Stomach (tissue), 9 donors: ENCODE data around the gene GDNF. TPM values are rescaled to one million over a fixed set of nuclear protein-coding genes. Genes with fewer than 3 reads are reported as not detected.
"Not testable (repeated sequence)": the region's sequence is repeated elsewhere in the genome, so short reads cannot be mapped to it uniquely, and the experiment has no call there.

Experiments used
- DNase-seq, 2 donors: peaks; one replicate each; pipeline versions ENCODE4 v3.0.0 to v3.0.0-alpha.2; 2013 to 2019
- H3K27ac ChIP-seq, 5 donors: fragments of 200-600 bp in 4 of 5; sonication (generic) in 4 of 5; one replicate each; pipeline ENCODE4 v1.5.1; 2013 to 2019; ENCODE audit warnings: mild to moderate bottlenecking in 1 of 5, moderate library complexity in 1 of 5
- H3K27me3 ChIP-seq, 3 donors: fragments of 200-600 bp; sonication (generic); one replicate each; pipeline ENCODE4 v1.5.1; 2017 to 2019; ENCODE audit warnings: mixed run types in 1 of 3
- H3K36me3 ChIP-seq, 4 donors: fragments of 200-600 bp; sonication (generic); 1 replicate in 3 of 4; 2 replicates in 1 of 4; pipeline ENCODE4 v1.5.1; 2016 to 2019
- H3K4me1 ChIP-seq, 4 donors: fragments of 200-600 bp; sonication (generic); one replicate each; pipeline ENCODE4 v1.5.1; 2016 to 2019
- H3K4me3 ChIP-seq, 4 donors: fragments of 200-600 bp; sonication (generic) in 3 of 4; one replicate each; pipeline ENCODE4 v1.5.1; 2016 to 2019; ENCODE audit warnings: mild to moderate bottlenecking in 1 of 4
- H3K9me3 ChIP-seq, 4 donors: fragments of 200-600 bp; sonication (generic); one replicate each; pipeline ENCODE4 v1.5.1; 2016 to 2019
- CTCF ChIP-seq, 7 experiments: fragments of 450-650 bp in 4 of 7; fragments of 200-600 bp in 3 of 7; sonication (generic) in 3 of 7; IDR thresholded peaks; one replicate each; pipeline ENCODE4 v1.5.1; 2016 to 2019; ENCODE audit warnings: antibody characterized with exemption in 7 of 7, control low read depth in 2 of 7, mild to moderate bottlenecking in 1 of 7
- EP300 ChIP-seq: sonication (generic); formaldehyde crosslinking; IDR thresholded peaks from one replicate; pipeline ENCODE4 v1.6.1; 2017; ENCODE audit warnings: antibody characterized with exemption
- POLR2A ChIP-seq, 4 donors: fragments of 450-650 bp; IDR thresholded peaks; one replicate each; pipeline ENCODE4 v1.6.1; 2016; ENCODE audit warnings: antibody characterized with exemption in 4 of 4, control low read depth in 2 of 4, mild to moderate bottlenecking in 1 of 4, moderate library complexity in 1 of 4
- POLR2AphosphoS5 ChIP-seq, 3 donors: sonication (generic); formaldehyde crosslinking; IDR thresholded peaks; one replicate each; pipeline ENCODE4 v1.6.1; 2016; ENCODE audit warnings: antibody characterized with exemption in 3 of 3
- WGBS, 5 donors: extraction: QIAGEN DNeasy Blood & Tissue Kit in 3 of 5; methylation state at CpG; one replicate each; pipeline versions ENCODE4 v1.1.5 to v1.1.7; 2013 to 2018; 5-methylcytosine and 5-hydroxymethylcytosine counted together
- intact Hi-C: fragments of 100-400 bp; cut with DNase I; formaldehyde crosslinking; loops from one replicate; pipeline ENCODE4 v1.15.1; 2023; ENCODE audit warnings: low total_unique reads
- polyA plus RNA-seq, 3 donors: library from polyadenylated mRNA; stranded (reverse); fragments of 200-250 nt; gene quantifications; one replicate each; pipeline ENCODE4 v1.2.3, GENCODE V29; 2013
- total RNA-seq, 5 donors: library from RNA; depleted of rRNA; stranded (reverse); fragments of >200 nt; gene quantifications; one replicate each; pipeline versions ENCODE4 v1.1.0 to v1.2.3, GENCODE V29; 2014 to 2016
- donor health status: healthy with polysubstance abuse.
- donor health status: Bipolar disorder and iron deficiency.
- donor health status: healthy.

The GDNF gene
- total and polyA plus RNA-seq, 8 donors: 0.29 to 1.1 (median 0.73) TPM; not detected in 2

DNA sequence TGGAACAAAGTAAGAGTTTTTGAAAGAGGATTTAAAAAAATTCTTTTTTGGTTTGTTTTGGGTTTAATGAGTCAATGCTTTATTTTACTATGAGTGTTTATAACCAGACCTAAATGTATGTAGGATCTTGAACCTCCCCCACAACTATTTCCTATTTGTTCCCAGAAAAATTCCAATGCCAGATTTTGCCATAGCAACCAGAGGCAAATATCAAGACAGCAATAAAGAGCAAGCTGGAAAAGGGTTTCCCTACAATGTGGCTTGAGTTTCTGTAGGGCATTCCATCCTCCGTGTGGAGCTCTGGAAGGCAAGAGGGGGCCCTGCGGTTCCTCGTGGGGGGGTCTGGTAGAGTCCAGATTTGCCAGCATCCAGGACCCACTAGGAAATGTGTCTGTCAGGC lies 27.8 kb upstream of the GDNF start:
- Histone ChIP-seq H3K27ac (no peak overlapping the region), H3K9me3 (peaks cover 0 to 5% (median 0%) of the 10 kb centered on the region in 4 donors), H3K36me3 (no peaks in the 10 kb centered on the region), H3K4me3 (no peak overlapping the region), H3K27me3 (peaks cover 0 to 4% (median 0%) of the 10 kb centered on the region in 3 donors), H3K4me1 (no peaks in the 10 kb centered on the region)
- no peak for TF ChIP-seq CTCF (IDR thresholded peaks at IDR 0.05)
- 23 to 57% (median 45%) methylated on average over 3 of the region's 3 CpGs for WGBS, 5 donors
- intact Hi-C loops: no loop called here
- DNase-seq: peak in 1 of 2 donors; percentile 29

GRCh38 chr5:37862907-37863306 lies 23.1 kb upstream of the GDNF start:
- H3K4me3 ChIP-seq, H3K36me3 ChIP-seq, H3K4me1 ChIP-seq, intact Hi-C loops, H3K27ac ChIP-seq, H3K9me3 ChIP-seq, DNase-seq, H3K27me3 ChIP-seq: not testable (repeated sequence)
- 83 to 95% (median 92%) methylated on average over 1 of the region's 1 CpG for WGBS, 5 donors

DNA sequence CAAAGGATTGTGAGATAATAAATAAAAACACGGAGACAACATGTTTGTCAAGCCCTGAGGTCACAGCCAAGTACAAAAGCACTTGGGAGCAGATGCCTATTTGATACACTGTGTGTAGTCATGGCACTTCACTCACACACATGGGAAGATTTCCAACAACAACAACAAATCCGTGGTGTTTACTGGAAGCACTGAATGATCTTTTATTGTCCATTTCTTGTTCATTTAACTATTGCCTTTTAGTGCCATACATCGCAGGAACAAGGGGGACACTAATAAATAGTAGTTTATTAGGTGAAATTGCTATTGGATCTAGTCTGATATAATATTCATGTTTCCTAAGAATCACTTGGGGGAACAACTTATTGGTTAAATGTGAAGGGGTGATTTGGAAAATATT lies 20.4 kb upstream of the GDNF start:
- WGBS, 5 donors: 49 to 57% (median 51%) methylated on average over 3 of the region's 3 CpGs
- Histone ChIP-seq H3K27ac (no peak overlapping the region), H3K4me3 (no peak overlapping the region), H3K27me3 (peaks cover 0 to 4% (median 0%) of the 10 kb centered on the region in 3 donors), H3K9me3 (no peaks in the 10 kb centered on the region), H3K36me3 (no peaks in the 10 kb centered on the region), H3K4me1 (no peaks in the 10 kb centered on the region)
- TF ChIP-seq POLR2A (IDR thresholded peaks at IDR 0.05) (no peak), POLR2AphosphoS5 (IDR thresholded peaks at IDR 0.05) (no peak), CTCF (IDR thresholded peaks at IDR 0.05) (no peak), EP300 (no peak)
- DNase-seq: no peak
- intact Hi-C loops: no loop called here

- intact Hi-C loops: no loop called here
- Histone ChIP-seq H3K27ac (no peak overlapping the region), H3K4me3 (no peak overlapping the region), H3K27me3 (peaks cover 0 to 4% (median 0%) of the 10 kb centered on the region in 3 donors), H3K9me3 (peaks cover 0 to 1% (median 0%) of the 10 kb centered on the region in 4 donors), H3K4me1 (no peaks in the 10 kb centered on the region), H3K36me3 (no peaks in the 10 kb centered on the region)
- 66 to 70% (median 69%) methylated on average over 4 of the region's 4 CpGs for WGBS, 5 donors
- DNase-seq: peak in 1 of 2 donors; percentile 22
- TF ChIP-seq CTCF (IDR thresholded peaks at IDR 0.05) (no peak), EP300 (no peak), POLR2AphosphoS5 (IDR thresholded peaks at IDR 0.05) (no peak), POLR2A (IDR thresholded peaks at IDR 0.05) (no peak)
These were observed 20.0 kb upstream of the GDNF start for GRCh38 chr5:37859805-37860204.

GRCh38 chr5:37858250-37858649 lies 18.4 kb upstream of the GDNF start:
- Histone ChIP-seq H3K27ac (no peak overlapping the region), H3K36me3 (no peaks in the 10 kb centered on the region), H3K9me3 (peaks cover 0 to 4% (median 0%) of the 10 kb centered on the region in 4 donors), H3K27me3 (peaks cover 0 to 4% (median 0%) of the 10 kb centered on the region in 3 donors), H3K4me3 (no peak overlapping the region), H3K4me1 (no peaks in the 10 kb centered on the region)
- no peak for DNase-seq
- TF ChIP-seq POLR2A (IDR thresholded peaks at IDR 0.05) (no peak), POLR2AphosphoS5 (IDR thresholded peaks at IDR 0.05) (no peak)
- intact Hi-C loops: no loop called here
